G401 (cell line): ENCODE measurements around the gene SCN2B. TPM values are rescaled to one million over a fixed set of nuclear protein-coding genes. Genes with fewer than 3 reads are reported as not detected.
"Not testable (repeated sequence)": the region's sequence is repeated elsewhere in the genome, so short reads cannot be mapped to it uniquely, and the experiment has no call there.

Experiments used
- DNase-seq: peaks from one replicate; pipeline ENCODE4 v3.0.0-alpha.2; 2015; ENCODE audit warnings: low spot score
- in situ Hi-C: cut with HindIII; loops from 2 replicates; pipeline ENCODE4 v1.10.0; 2016; ENCODE audit warnings: low sequenced_read_pairs, mixed read lengths
- total RNA-seq: library from RNA; depleted of rRNA; stranded (reverse); fragments of >200 nt; shearing (Covaris generic); gene quantifications from 2 replicates; pipeline ENCODE4 v1.2.3, GENCODE V29; 2014

Gene SCN2B
- total RNA-seq, 1 experiment from 2014 or later = 0.10 TPM

- in situ Hi-C loops, DNase-seq: not testable (repeated sequence)
Measured at GRCh38 chr11:118183691-118184090, 7.3 kb upstream of the SCN2B start.

- peak; percentile 98 for DNase-seq
- in situ Hi-C loops = no loop called here
Measured at GRCh38 chr11:118180300-118180703, 3.9 kb upstream of the SCN2B start.

GRCh38 chr11:118176778-118177134 lies 317 bp upstream of the SCN2B start:
- no peak for DNase-seq
- in situ Hi-C loops = no loop called here

- in situ Hi-C loops = no loop called here
- DNase-seq = peak; percentile 64
Measured at GRCh38 chr11:118175031-118175992, 1.1 kb downstream of the SCN2B start.

- in situ Hi-C loops = loop anchor here (5.0 kb wide), 1 partner anchor 42 kb away; no protein-coding TSS in a partner anchor
Measured at GRCh38 chr11:118174006-118174567, 2.4 kb downstream of the SCN2B start.

GRCh38 chr11:118172356-118172755 lies 4.1 kb downstream of the SCN2B start:
- no peak for DNase-seq
- in situ Hi-C loops = loop anchor here (5.0 kb wide), 1 partner anchor 40 kb away; no protein-coding TSS in a partner anchor

More at GRCh38 chr11:118174006-118174567, 2.4 kb downstream of the SCN2B start:
- DNase-seq = no peak

GRCh38 chr11:118171269-118172062 lies 5.0 kb downstream of the SCN2B start:
- in situ Hi-C loops = loop anchor here (5.0 kb wide), 1 partner anchor 39 kb away; no protein-coding TSS in a partner anchor
- DNase-seq = peak; percentile 87

- in situ Hi-C loops = loop anchor here (5.0 kb wide), 1 partner anchor 39 kb away; no protein-coding TSS in a partner anchor
- DNase-seq = no peak
Measured at GRCh38 chr11:118170882-118171268, 5.6 kb downstream of the SCN2B start.

- no peak for DNase-seq
- in situ Hi-C loops = loop anchor here (5.0 kb wide), 1 partner anchor 38 kb away; no protein-coding TSS in a partner anchor
Measured at GRCh38 chr11:118170231-118170630, 6.2 kb downstream of the SCN2B start.

GRCh38 chr11:118169300-118170140 lies 6.9 kb downstream of the SCN2B start:
- in situ Hi-C loops = loop anchor here (5.0 kb wide), 1 partner anchor 37 kb away; no protein-coding TSS in a partner anchor
- DNase-seq = no peak

GRCh38 chr11:118168751-118169150 lies 7.7 kb downstream of the SCN2B start:
- in situ Hi-C loops = no loop called here
- DNase-seq = no peak

GRCh38 chr11:118168316-118168715 lies 8.1 kb downstream of the SCN2B start:
- in situ Hi-C loops = no loop called here
- no peak for DNase-seq

GRCh38 chr11:118167906-118168305 lies 8.5 kb downstream of the SCN2B start:
- in situ Hi-C loops = no loop called here
- no peak for DNase-seq

- in situ Hi-C loops = no loop called here
- no peak for DNase-seq
Measured at GRCh38 chr11:118167253-118167652, 9.2 kb downstream of the SCN2B start.

- in situ Hi-C loops = no loop called here
- no peak for DNase-seq
Measured at GRCh38 chr11:118166641-118167040, 9.8 kb downstream of the SCN2B start.

- DNase-seq = no peak
- in situ Hi-C loops = no loop called here
Measured at GRCh38 chr11:118164885-118165284, 11.6 kb downstream of the SCN2B start.

- in situ Hi-C loops = no loop called here
- DNase-seq = no peak
Measured at GRCh38 chr11:118163494-118163893, 12.9 kb downstream of the SCN2B start.

GRCh38 chr11:118162846-118163245 lies 13.6 kb downstream of the SCN2B start:
- in situ Hi-C loops = no loop called here
- no peak for DNase-seq

GRCh38 chr11:118161786-118162185 lies 14.7 kb downstream of the SCN2B start:
- no peak for DNase-seq
- in situ Hi-C loops = no loop called here
